Subcutaneous adipose tissue (tissue), 4 donors: Measurements from ENCODE around the gene FARP1. TPM values are rescaled to one million over a fixed set of nuclear protein-coding genes. Genes with fewer than 3 reads are reported as not detected.

Experiments
- CTCF ChIP-seq: fragments of 450-650 bp; IDR thresholded peaks from one replicate; pipeline ENCODE4 v1.5.1; 2016; ENCODE audit warnings: low read depth, mild to moderate bottlenecking, control low read depth, antibody characterized with exemption, moderate library complexity
- total RNA-seq, 4 donors: library from RNA; depleted of rRNA; stranded (reverse); fragments of >200 nt; gene quantifications; one replicate each; pipeline ENCODE4 v1.1.0, GENCODE V29; 2016

The FARP1 gene
- total RNA-seq, 4 donors from 2014 or later: 24.9 to 39.9 (median 28.8) TPM

- no peak for TF ChIP-seq CTCF
These were observed 200.1 kb downstream of the FARP1 start for GRCh38 chr13:98342953-98343352.

- TF ChIP-seq CTCF: no peak
These were observed 200.6 kb downstream of the FARP1 start for GRCh38 chr13:98343461-98343860.

GRCh38 chr13:98344392-98344791, 201.5 kb downstream of the FARP1 start:
- TF ChIP-seq CTCF: no peak

- no peak for TF ChIP-seq CTCF
These were observed 202.4 kb downstream of the FARP1 start for GRCh38 chr13:98345107-98345935.

GRCh38 chr13:98346904-98347636, 204.2 kb downstream of the FARP1 start:
- TF ChIP-seq CTCF: no peak

- TF ChIP-seq CTCF: no peak
These were observed 204.9 kb downstream of the FARP1 start for GRCh38 chr13:98347756-98348155.

GRCh38 chr13:98348466-98349200, 205.7 kb downstream of the FARP1 start:
- no peak for TF ChIP-seq CTCF
